ENCODE results near the gene ATCAY.
"Not testable (repeated sequence)": the region's sequence is repeated elsewhere in the genome, so short reads cannot be mapped to it uniquely, and the experiment has no call there.

Gene ATCAY

GRCh38 chr19:3949294-3949693 lies 68.8 kb downstream of the ATCAY start:
- no peak for DNase-seq (ENCODE audit: low read depth)

GRCh38 chr19:3949997-3950859 lies 69.7 kb downstream of the ATCAY start:
- DNase-seq (ENCODE audit: low read depth): no peak

DNA sequence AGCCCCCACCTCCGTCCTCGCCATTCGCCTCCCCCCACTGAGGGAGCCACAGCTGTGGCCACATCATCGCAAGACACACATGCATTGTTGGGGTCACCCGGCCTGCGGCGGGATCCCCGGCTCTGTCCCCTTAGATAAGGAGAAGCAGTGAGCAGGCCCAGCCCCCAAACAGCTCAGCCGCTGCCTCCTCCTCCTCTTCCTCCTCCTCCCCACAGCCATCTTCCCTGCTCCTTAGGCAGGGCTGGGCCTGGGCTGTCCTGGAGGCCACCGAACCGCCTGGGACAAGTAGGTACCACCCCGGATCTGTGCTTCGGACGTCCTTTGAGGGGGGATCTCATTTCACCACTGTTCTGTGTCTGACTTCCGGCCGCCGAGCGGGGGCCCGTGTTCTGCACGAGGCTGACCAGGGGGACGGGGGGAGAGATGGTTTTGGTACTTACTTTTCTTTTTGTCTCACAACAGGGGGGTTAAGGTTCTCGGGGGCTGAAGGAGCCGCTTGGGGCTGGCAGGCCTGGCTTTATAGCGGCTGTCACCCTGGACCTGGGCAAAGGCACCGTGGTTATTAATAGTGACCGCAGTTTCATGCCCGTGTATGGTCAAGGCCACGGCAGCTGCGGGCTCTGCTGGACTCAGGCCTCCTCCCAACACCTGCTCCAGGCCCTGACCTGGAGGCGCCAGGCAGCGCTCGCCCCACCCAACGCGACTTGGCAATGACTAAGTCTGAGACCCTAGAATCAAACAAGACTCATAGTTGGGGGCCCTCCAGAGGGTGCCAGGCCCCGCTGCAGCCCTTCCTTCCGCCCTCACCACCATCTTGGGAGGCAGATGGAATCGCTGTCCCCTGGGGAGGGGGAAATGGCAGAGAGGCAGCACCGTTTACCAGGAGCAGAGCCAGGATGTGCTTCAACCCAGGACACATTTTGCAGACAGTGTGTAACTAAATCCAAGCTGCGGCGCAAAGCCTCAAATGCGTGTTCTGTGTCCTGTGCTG lies 70.7 kb downstream of the ATCAY start:
- no peak for DNase-seq (ENCODE audit: low read depth)

GRCh38 chr19:3952755-3953276 lies 72.3 kb downstream of the ATCAY start:
- DNase-seq (ENCODE audit: low read depth): not testable (repeated sequence)

- no peak for DNase-seq (ENCODE audit: low read depth)
Observed at GRCh38 chr19:3954107-3954506, 73.6 kb downstream of the ATCAY start.

- DNase-seq (ENCODE audit: low read depth): not testable (repeated sequence)
Observed at GRCh38 chr19:3955276-3955675, 74.8 kb downstream of the ATCAY start.

DNA sequence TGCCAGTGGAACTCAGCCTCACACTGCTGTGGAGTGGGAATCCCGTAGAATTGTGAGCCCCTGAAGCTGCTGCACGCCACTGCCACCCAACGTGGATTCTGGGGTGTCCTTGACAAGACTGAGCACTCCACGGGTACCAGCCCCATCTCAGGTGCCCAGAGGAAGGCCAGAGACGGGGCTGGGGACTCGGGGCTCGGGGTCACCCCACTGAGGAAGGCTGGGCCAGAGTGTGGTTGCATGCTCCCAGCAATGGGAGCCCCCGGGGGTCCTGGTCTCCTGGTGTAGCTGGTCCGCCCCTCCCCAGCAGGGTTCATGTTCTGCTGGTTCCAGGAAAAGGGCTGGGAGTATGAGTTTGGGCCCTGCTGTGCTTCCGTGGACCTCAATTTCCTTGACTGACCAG lies 75.2 kb downstream of the ATCAY start:
- DNase-seq (ENCODE audit: low read depth): no peak

DNA sequence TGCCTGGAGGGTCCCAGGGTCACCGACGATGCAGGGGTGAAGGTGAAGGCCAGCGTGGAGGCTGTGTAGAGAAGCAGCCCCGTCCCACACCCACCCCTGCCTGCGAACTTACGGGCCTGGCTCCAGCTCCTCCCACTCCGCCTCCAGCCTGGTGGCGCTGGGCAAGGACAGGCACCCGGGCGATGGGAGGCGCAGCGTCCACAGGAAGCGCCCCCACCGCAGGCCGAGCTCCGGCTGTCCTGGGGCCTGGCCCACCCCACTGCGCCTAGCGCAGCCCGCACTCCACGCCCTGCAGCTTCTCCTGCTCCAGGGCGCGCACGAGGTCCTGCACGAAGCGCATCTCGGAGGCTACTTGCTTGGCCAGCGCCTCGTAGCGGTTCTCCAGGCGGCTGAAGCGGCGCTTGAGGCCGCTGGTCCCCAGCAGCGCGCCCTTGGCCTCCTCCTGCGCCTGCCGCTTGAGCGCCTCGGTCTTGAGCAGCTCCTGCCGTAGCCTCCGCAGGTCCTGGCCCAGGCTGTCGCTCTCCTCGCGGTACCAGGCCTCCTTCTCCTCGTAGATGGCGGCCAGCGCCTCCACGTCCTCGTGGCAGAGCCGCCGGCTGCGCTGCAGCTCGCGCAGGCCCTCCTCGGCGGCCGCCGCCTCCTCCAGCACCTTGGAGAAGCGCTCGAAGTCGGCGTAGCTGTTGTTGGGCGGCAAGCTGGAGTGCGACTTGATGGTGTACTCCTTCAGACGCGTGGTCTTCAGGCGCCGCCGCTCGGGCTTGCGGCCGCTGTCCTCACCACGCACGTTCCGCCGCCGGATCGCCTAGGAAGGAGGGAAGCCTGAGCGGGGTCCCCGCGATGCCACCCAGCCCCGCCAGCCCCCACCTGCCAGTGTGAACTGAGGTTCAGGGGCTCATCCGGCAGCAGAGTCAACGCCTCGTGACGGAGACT lies 78.6 kb downstream of the ATCAY start:
- no peak for DNase-seq (ENCODE audit: low read depth)

- DNase-seq (ENCODE audit: low read depth): no peak
Observed at GRCh38 chr19:3959766-3960131, 79.3 kb downstream of the ATCAY start.

DNA sequence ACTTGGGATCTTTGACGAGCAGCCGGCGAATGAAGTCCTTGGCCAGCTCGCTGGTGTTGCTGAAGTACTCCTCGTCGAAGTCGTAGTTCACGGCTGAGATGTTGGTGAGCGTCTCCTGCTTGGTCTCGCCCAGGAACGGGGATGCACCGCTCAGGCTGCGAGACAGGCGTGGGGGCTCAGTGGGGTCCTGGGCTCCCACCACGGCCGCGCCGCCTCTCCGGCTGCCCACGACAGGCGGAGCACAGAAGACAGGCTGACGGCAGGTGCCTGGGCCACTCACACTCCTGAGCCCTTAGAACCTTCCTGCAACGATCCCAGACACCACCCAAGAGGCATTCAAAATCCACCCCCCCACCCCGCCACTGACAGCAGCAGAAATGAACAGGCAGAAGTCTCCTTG lies 80.5 kb downstream of the ATCAY start:
- DNase-seq (ENCODE audit: low read depth): no peak

DNA sequence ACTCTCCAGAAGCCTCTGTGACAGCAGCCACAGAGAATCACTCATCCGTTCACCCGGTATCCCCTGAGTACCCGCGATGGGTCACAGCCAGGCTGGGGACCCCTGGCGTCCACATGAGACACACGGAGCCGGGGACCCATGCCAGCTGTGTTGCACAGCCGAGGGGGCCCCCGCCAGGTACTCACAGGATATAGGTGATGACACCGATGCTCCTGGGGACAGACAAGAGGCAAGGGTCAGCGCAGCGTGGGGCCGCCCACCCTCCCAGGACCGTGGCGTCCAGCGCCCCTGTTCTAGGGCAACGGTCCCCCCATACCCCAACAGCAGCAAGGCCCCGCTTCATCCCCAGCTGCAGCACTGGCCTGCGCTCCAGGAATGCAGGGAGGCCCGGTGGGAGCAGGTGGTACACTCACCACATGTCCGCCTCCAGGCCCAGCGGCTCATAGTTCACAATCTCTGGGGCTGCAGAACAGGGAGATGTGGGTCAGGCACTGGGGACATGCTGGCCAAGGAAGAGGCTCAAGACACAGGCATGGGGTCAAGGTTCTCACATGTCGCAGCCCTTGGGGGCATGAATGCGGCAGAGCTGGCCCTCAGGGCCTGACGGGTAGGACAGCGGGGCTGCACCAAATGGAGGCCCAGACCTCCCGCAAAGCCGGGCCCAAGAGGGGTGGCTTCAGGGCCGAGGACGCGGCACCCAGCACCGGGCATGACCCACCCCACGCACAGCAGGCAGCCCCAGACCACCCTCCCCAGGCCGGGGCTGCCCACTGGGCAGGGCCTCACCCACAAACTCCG lies 83.2 kb downstream of the ATCAY start:
- DNase-seq (ENCODE audit: low read depth): no peak

DNA sequence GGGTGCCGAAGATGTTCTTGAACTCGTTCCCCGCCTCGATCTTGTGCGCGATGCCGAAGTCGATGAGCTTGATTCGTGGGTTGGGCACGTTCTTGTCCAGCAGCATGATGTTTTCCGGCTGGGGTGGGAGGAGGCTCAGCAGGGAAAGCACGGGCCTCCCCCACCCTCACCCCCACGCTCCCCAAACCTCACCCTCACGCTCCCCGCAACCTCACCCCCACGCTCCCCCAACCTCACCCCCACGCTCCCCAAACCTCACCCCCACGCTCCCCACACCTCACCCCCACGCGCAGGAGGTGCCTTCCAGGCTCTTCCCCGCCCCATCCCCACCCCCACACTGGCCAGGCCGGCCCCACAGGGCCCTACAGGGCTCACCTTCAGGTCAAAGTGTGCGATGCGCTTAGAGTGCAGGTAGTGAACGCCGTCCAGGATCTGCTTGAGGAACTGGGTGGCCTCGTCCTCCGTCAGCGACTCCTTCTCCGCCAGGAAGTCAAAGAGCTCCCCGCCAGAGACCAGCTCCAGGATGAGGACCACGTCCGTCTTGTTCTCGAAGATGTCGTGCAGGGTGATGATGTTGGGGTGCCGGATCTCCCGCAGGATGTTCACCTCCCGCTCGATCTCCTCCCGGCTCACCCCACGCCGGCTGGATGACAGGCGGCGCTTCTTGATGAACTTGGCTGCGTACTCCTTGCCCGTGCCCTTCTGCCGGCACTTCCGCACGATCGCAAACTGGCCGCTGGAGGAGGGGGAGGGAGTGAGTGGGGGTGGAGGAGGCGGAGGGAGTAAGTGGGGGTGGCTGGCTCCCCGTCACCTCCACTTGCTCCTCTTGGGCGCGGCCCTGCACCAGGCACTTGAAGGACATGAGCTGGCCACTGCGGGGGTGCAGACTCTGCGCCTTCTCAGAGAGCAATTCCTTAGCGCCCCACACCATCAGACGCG lies 84.0 kb downstream of the ATCAY start:
- no peak for DNase-seq (ENCODE audit: low read depth)

DNA sequence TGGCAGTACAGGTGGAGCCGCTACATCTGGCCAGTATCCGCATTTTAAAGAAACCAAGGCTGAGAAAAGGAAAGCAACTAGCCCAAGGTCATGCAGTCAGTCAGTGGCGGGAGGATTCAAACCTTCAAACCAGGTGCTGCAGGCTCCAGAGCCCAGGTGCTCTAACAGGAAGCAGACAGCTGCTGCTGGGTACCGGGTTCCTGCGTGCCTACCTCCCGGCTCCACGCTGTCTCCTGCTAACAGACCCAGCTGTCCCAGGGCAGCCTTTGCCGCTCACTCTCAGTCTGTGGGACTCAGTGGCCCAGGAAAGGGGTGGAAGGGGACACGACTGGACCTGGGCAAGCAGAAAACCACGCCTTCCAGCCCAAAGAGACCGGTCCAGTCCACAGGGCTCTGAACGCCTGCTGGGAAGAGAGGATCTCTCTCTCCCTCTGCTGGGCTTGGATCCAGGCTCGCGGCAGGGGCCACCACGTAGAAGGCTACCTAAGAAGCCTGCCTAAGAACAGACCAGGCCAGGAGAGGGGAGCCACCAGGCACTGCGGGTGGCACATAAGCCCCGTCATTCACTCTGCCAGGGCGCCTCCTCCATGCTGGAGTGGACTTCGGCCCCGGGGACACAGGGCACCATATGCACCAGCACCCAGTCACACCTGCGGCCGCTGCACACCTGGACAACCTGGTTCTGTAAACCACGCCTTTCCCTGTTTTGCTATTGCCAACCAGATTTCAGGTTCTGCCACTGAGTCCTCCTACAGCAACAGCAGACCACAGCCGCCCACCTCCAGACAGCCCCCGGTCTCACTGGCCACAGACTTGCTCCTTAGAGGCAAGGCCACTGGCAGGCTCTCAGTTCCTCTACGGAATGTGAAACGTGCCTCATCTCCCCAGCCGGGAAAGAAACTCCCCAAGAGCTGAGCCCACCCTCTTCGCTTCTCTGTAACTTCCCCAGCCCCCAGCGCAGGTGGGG lies 85.8 kb downstream of the ATCAY start:
- DNase-seq (ENCODE audit: low read depth): no peak

GRCh38 chr19:3967983-3968382 lies 87.5 kb downstream of the ATCAY start:
- not testable (repeated sequence) for DNase-seq (ENCODE audit: low read depth)

- no peak for DNase-seq (ENCODE audit: low read depth)
Observed at GRCh38 chr19:3968556-3969434, 88.3 kb downstream of the ATCAY start.

DNA sequence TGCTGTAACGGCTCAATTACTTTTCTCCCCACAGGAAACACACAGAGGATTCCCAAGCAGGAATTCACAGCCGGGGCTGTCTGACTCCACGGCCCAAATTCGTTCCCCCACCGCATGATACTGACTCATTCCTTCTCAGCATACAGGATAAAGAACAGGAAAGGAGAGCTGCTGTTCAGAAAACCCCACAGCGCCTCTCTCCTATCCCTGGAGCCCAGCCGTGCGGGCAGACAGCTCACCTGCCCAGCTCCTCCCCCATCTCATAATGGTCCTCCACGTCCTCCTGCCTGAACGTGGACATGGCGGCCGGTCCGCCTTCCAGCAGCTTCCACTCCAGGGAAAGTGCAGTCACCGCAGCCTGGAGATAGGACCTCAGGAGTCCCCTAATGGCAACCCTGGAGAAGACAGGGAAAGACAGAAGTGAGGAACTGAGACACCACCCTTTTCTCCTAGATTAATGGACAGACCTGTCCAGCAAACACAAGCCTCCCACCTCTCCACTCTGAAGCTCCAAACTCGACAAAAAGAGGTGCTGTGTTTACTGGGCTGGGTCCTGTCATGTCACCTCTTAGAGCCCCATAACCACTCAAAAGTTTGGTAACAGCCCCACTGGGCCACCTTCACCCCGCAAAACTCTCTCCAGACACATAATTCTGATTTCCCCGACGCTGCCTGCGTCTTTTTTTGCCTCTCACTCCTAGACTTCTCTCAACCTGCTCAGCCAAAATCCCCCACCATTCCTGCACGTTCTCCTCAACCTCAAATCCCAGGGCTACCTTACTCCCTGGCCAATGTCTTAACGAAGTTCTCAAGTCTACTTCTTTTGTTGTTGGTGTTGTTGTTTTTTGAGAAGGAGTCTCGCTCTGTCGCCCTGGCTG lies 89.2 kb downstream of the ATCAY start:
- no peak for DNase-seq (ENCODE audit: low read depth)
